HG03097 (cell line): ENCODE data around the gene CALHM2.
A peak's percentile ranks its signal among the peaks of the same experiment; 100 is the strongest.
"Not testable (repeated sequence)": the region's sequence is repeated elsewhere in the genome, so short reads cannot be mapped to it uniquely, and the experiment has no call there.

Experiments used
- ATAC-seq: cut with Tn5 transposase; IDR thresholded peaks from one replicate; pipeline ENCODE4 v1.9.1; 2021; ENCODE audit not compliant: unreplicated experiment, low FRiP score

CALHM2 gene

GRCh38 chr10:103419101-103419500 is 33.1 kb downstream of the CALHM2 start:
- no peak for ATAC-seq

- no peak for ATAC-seq
These were observed 34.6 kb downstream of the CALHM2 start for GRCh38 chr10:103417601-103418000.

DNA sequence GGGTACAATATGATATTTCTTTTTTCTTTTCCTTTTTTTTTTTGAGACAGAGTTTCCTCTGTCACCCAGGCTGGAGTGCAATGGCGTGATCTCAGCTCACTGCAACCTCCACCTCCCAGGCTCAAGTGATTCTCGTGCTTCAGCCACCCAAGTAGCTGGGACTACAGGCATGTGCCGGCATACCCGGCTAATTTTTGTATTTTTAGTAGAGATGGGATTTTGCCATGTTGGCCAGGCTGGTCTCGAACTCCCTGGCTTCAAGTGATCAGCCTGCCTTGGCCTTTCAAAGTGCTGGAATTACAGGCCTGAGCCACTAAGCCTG is 35.1 kb downstream of the CALHM2 start:
- ATAC-seq = not testable (repeated sequence)

- ATAC-seq = no peak
These were observed 35.6 kb downstream of the CALHM2 start for GRCh38 chr10:103416436-103417147.

DNA sequence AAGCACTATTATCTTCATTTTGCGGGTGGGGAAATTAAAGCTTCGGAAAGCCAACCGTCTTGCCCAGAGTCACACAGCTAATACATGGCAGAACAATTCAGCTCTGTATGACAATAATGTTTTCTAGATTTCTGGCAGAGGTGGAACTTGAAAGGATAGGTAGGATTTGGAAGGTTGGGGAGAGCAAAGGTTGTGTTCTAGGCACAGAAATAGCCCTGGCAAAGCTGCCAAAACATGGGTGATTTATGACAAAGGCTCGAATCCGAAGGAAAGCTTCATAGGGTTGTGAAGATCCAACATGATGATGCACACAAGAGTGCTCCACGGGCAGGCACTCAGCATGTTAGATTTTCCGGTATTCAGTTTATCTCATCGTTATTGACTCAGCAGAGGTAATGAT is 36.6 kb downstream of the CALHM2 start:
- no peak for ATAC-seq

DNA sequence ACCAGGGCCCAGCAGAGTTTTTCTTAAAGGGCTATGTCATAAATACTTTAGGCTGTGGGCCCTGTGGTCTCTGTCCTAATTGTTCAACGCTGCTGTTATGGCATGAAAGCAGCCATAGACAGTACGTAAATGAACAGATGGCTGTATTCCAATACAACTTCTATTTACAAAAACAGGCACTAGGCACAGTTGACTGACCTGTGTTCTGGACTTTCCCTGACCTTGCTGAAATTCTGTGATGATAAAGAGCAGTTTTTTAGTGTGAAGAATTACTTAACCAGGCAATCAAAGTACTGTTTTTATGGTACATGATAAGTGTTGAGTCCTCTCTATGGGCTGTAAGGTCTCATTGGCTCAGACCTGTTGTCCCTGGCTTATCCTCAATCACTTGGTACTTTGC is 38.6 kb downstream of the CALHM2 start:
- ATAC-seq = no peak

DNA sequence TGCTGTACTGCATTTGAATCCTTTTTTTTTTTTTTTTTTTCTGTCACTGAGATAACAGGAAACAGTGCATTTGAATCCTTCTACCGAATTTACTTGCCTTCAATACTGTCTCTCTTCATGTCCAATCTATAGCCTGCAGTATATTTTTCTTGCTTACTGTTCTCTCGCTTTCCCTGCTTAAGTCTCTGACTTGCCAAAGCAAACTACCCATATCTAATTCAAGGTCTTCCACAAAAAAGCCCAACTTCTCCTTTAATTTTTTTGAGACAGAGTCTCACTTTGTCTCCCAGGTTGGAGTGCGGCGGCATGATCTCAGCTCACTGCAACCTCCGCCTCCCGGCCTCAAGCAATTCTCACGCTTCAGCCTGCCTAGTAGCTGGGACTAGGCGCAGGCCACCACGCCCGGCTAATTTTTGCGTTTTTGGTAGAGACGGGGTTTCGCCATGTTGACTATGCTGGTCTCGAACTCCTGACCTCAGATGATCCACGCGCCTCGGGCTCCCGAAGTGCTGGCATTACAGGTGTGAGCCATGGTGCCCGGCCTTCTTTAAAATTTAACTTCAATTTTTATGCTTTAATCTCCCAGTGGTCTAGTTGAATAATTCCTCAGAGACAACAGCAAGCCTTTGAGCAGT is 54.9 kb downstream of the CALHM2 start:
- no peak for ATAC-seq

DNA sequence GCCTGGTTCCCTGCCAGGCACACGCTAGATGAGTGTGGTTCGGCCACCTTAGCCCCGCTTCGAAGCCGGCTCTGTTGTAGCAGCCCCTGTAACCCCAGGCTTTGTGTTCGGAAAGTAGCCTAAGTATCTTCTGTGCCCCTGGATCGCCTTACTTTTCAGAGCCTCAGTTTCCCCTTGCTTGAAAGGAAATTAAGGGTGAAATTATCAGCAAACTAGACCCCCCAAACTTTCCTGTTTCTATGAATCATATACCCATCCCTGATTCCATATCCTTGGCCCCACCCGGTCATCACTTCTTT is 55.4 kb downstream of the CALHM2 start:
- peak; percentile 9 for ATAC-seq
